Glomerular endothelial cell (primary cell): ENCODE measurements around the gene RAB22A. TPM values are rescaled to one million over a fixed set of nuclear protein-coding genes. Genes with fewer than 3 reads are reported as not detected.
A peak's percentile ranks its signal among the peaks of the same experiment; 100 is the strongest.

ENCODE experiments used
- DNase-seq: peaks from one replicate; pipeline ENCODE4 v3.0.0-alpha.2; 2011; ENCODE audit warnings: low read depth, low spot score; ENCODE audit errors: extremely low read depth
- total RNA-seq: library from RNA; depleted of rRNA; stranded (reverse); fragments of >200 nt; gene quantifications from 2 replicates; pipeline ENCODE4 v1.2.3, GENCODE V29; 2015

RAB22A gene
- total RNA-seq, 1 donor from 2014 or later = 21.8 TPM

DNA sequence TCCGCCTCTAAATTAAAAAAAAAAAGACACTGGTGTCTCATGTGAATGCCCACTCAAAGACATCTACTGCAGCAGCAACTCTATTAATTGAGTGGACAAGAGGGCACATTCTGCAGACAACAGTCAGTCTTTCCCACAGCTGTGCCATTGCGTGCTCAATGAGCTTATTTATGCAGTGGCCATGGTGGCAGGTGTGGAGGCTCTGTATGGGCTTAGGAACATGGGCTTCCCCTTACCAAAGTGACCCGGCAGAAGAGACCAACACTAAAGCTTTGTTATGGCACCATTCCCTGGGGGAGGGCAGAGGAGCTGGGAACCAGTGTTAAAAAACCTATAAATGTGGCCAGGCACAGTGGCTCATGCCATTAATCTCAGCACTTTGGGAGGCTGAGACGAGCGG, 75.3 kb downstream of the RAB22A start:
- DNase-seq = no peak

DNA sequence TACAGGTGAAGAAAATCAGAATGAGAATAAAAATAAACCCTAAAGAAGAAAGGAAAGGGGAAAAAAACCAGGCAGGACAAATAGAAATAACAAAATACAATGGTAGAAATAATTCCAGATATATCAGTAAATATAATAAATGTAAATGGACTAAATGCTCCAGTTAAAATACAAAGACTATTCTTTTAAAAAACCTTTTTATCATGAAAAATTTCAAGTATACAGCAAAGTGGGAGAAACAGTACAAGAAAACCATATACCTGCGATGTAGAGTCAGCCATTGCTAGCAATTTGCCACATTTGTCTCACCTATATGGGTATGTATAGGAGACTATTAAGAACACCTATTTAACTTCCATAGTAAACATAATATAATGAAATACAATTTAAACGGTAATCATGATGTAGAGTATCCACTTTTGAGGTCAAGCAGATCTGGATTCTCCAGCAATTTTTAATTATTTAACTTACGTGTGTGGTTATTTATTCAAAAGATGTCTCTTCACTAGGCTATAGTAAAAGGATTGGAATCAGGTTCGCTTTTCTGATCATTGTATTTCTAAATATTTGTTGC, 78.6 kb downstream of the RAB22A start:
- DNase-seq = no peak

DNA sequence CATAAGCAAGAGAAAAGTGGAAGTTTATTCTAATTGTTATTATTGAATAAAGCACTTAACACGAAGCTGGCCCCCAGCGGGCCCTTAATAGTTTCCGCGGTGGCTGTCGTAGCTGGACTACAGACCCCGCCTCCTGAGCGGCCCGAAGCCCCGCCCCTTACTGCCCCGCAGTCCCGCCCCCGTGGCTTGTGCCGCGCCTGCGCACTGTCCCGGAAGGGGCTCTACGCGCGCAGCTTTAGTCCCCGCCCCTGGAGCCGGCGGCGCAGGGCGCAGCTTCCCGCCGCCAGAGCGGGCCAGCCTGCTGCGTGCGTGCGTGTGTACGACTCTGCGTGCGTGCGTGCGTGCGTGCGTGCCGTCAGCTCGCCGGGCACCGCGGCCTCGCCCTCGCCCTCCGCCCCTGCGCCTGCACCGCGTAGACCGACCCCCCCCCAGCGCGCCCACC, 79.4 kb downstream of the RAB22A start, which contains the start of gene VAPB:
TSS of gene VAPB (plus strand) at position 348 of the 442 bp plus-strand sequence. CDS start 231 bp downstream, outside the sequence.
- DNase-seq = peak; percentile 72

DNA sequence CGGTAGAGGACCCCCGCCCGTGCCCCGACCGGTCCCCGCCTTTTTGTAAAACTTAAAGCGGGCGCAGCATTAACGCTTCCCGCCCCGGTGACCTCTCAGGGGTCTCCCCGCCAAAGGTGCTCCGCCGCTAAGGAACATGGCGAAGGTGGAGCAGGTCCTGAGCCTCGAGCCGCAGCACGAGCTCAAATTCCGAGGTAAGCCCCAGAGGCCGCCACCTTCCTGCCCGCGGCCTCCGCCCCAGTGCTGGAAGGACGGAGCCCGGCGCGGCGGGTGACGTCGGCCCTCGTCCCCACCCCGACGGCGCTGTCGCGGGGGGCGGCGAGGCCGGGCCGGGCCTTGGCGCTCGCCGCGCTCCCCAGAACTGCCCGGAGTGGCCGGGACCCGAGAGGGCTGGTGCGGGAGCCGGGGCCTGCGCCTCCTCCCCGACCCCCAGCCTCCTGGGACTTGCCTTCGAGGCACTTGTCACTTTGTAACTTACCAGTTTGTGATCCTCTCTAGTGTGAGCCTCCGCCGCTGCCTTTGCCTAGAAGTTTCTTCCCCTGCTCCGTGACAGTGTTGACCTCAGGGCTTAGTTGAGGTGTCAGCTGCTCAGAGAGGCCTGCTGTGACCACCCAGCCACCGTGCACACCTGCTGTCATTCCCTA, 79.9 kb downstream of the RAB22A start:
- DNase-seq = no peak

DNA sequence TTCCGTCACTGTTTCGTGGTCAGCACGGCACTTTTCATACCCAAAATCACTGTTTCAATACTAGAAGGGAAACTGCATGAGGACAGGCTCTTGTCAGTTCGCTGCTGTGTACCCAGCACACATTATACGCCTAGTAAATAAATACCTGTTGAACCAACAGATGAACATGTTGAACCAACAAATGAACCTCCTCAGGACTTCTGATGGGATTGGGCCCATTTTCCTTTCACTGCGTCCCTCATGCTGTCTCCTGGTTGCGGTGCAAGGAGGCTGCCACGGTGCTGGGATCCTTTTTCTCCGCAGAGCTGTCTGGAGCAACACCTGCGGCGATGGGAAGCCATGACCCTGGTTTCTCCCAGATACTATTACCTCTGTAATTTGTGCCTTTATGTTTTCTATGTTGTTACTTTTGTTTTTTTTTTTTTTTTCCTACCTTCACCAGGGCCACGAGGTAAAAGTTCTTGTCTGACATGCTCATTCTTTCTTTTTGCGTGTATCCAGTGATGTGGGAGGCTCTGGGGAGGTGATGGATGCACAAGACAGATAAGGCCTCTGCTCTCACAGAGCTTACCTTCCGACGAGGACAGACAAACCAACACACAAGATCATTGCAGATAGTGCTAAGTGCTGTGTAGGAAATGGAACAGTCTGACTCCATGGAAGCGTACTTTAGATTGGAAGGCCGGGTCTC, 80.6 kb downstream of the RAB22A start:
- no peak for DNase-seq

DNA sequence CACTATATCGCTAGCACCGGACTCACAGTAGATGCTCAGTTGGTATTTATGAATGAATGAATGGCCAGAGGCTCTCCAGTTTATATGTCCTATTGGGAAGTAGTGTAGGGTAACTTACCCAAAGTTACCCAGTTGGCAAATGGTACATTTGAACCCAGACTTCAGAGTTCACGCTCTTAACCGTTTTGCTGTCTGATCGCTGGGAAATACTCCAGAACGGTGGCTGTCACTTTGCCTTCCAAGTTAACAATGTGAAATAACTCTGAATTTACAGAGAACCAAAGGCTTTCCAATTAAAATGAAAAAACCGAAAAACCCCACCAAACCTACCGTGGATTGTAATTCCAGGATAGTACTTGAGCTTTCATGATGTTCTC, 81.1 kb downstream of the RAB22A start:
- no peak for DNase-seq

DNA sequence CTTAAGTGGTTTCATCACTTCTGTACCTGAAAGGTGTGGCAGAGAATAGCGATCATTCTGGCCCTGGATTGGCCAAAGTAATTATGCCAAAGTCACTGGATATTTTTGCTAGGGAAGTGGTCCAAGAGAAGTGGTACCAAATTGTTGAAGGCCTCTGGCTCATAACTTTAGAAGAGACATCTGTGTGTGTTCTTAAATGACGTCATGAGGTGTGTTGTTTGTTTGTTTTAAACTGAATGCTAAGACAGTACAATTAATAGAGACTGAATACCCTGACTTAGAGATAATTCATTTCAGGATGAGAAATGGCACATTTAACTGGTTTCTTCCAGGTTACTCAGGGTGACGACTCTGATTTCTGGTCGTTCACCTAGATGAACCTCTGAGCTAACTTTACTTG, 82.8 kb downstream of the RAB22A start:
- no peak for DNase-seq

DNA sequence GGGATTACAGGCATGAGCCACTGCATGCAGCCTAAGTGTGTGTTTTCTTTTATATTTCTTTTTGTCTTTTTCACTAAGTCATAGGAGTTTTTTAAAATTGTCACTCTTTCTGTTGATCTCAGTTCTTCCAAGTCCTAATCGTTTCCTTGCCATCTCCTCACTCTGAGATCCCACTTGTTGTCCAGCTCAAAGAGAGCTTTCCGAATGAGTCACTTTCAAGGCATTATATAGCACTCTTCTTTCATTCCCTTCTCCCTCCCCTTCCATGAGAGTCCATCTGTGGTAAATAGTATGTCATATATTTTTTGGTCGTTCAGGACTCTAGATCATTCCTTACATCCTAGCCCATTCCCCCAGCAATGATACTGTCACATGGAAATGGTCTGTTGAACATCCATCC, 83.8 kb downstream of the RAB22A start:
- no peak for DNase-seq

DNA sequence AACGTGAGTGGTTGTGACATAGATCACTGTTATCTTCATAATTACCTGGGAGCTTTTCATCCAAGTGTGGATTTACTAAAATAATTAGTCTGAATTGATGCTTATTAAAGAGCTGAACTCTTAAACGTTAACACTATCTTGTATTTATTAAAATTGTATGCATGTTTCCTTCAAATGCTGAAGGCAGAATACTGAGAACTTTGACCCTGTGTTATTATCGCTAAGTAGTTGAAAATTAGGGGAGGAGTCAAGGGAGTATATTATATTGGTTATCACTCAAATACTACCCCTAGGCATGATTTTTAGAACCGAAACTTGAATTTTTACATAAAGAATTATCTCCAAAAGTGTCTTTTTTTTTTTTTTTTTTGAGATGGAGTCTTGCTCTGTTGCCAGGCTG, 85.3 kb downstream of the RAB22A start:
- DNase-seq = no peak

DNA sequence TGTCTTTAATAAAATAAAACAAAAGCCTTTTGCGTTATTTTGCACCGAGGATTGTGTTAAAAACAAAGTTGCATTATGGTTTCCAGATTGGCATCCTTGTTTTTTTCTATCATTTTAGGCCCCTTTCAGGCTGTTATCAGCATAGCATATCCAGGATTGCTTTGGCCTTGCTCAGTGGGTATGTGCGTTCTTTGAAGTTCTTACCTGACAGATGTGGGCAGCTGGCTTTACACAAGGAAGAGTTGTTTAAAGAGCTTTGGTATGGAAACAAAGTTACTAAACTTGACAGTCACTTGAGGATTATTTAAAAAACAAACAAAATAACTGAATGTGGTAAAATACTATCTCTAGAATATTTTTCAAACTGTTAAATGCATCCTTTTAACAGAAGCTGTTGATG, 86.1 kb downstream of the RAB22A start:
- DNase-seq = no peak

DNA sequence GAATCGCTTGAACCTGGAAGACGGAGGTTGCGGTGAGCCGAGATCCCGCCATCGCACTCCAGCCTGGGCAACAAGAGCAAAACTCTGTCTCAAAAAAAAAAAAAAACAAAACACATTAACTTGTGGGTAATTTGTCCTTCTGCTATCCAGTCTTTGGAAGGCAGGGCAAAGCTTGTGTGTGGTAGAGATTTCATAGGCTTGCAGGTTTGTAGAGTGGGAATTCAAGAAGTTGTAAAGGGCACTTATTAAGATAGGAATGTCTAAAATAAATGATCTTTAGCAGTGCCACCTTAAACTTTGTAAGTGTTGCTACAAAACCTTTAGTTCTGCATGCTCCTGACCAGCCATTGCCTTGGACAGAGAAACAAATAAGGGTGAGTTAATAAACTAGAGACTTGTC, 87.9 kb downstream of the RAB22A start:
- DNase-seq = no peak

DNA sequence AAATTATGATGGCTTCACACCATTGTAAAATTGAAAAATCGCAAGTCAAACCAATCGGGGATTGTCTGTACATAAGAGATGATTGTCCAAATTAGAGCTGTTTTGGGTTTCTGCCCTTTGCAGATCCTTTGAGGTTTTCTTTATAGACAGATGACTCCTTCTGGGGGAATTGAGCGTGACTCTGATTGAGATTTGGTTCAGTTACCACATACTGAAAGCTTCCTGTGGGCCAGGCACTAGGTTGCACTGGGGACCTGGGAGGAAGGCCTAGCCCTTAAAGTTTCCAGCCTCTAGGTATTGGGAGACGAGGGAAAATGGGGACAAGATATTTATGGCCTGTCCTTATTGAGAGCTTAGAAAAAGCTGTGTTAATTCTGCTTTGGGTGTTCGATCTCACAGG, 88.7 kb downstream of the RAB22A start:
- no peak for DNase-seq

DNA sequence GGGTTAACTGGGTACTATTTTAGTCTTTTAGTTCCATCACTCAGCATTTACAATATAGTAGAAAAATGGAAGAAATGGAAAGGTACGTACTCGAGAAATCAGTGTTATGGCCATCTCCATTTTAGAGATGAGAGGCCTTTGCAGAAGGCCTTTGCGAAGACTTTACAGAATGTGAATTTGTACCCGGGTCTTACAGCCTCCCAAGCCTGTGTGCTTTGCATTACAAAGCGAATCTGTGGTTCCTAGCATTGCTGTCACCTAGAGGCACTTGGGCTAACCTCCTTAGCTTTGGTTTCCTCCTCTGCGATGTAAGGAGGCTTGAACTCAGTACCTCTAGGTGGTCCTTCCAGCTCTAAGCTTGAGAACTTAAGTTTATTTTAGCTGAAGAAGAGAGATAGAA, 90.4 kb downstream of the RAB22A start:
- no peak for DNase-seq

DNA sequence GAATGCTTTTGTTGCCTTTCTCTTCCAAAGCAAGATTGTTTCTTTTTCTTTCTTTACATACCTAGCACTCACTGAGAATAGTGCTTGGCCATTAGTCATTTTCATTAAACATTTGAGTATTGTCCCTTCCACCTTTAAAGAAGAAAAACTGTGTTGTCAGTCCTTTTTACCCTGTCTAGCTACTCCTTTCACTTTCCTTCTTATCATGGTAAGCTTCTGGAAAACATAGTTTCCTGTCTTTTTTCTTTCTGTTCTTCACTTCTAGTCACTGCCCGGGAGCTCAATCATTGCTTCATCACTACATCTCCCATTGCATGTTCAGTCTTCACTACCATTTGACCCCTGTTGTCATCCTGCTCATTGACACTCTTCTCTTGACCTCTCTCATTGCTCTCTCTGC, 91.6 kb downstream of the RAB22A start:
- no peak for DNase-seq

DNA sequence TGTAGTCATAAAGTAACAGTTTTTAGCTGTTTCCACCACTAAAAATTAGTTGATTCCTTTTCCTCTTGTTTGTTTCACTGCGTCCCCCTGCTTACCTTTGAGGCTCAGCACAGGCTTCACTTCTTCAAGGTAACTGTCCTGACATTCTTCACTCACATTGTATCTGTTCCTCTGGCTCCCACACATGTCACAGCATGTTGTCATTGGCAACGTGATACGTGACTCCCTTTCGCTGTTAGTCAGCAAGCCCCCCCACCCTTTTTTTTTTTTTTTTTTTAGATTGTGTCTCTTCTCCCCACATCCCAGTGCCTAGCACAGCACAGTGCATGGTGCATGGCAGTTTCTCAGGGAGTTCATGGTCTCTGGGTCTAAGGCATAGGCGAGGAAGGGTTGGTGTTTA, 92.8 kb downstream of the RAB22A start:
- DNase-seq = no peak

DNA sequence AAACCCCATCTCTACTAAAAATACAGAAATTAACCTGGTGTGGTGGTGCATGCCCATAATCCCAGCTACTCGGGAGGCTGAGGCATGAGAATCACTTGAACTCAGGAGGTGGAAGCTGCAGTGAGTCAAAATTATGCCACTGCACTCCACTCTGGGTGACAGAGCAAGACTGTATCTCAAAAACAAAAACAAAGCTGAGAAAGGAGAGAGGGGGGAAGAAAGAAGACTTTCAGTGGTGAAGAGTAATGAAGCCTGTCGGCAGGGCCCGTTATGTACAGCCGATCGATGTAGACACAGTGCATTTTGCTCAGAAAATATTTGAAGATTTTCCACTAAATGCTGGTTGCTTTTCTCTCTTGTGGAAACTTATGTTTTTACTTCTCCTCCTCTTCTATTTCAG, 93.3 kb downstream of the RAB22A start:
- DNase-seq = no peak

DNA sequence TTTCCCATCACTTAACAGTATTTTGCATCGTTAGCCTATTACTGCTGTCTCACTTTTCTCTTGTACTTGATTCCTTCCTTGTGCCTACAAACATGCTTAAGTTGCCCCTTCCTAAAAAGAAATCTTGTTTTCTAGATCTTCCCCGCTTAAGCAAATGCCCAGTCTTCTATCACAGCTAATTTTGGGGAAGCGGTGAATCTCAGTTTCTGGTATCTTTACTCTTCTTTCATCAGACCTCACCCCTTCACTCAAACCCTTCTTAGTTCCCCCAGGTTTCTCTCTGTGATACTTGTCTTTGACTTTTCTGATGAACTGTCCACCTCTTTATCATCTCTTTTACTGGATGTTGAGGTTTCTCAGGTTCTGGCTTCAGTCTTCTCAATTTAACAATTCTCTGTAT, 93.8 kb downstream of the RAB22A start:
- DNase-seq = no peak

DNA sequence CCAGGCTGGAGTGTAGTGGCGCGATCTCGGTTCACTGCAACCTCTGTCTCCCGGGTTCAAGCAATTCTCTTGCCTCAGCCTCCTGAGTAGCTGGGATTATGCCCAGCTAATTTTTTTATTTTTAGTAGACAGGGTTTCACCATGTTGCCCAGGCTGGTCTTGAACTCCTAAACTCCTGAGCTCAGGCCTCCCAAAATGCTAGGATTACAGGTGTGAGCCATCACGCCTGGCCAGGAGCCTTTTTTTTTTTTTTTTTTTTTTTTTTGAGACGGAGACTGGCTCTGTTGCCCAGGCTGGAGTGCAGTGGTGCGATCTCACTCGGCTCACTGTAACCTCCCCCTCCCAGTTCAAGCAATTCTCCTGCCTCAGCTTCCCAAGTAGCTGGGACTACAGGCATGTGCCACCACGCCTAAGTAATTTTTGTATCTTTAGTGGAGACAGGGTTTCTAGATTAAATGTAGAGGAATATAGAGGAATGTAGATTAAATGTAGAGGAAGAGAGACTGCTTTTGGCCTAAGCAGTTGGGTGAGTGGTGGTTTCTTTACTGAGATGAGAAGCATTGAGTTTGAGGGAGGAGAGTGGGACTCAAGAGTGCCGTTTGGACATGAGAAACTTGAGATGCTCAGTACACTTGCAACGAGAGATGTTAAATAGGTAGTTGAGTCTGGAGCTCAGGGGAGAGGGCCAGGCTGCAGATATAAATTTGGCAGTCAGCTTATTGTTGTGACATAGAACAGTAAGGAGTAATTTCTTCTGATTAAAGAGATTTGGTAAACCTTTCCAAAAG, 96.2 kb downstream of the RAB22A start:
- DNase-seq = no peak

DNA sequence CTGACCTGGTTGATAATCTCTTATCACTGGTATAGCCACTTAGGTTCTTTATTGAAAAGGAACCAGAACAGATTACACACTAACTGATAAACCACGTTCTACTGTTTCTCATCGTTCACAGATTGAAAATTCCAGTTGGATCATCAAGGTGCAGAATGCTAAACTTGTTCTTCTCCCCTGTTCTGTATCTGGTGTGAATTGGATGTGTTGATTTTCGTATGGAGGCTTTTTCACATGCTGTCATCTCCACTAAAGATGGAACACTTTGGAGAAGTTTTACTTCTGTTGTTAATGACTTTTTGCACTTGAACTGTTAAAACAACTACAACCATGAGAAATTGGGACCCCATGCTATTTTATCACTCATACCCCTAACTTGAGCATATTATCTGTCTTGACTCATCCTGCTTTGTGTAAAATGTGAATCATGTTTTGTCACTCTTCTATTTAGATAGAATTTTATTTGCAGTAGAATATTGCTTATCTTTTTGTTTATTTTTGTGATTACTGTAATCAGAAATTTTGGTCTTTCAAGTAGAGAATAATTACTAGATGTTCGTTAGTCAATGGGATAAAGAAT, 97.0 kb downstream of the RAB22A start:
- DNase-seq = no peak

DNA sequence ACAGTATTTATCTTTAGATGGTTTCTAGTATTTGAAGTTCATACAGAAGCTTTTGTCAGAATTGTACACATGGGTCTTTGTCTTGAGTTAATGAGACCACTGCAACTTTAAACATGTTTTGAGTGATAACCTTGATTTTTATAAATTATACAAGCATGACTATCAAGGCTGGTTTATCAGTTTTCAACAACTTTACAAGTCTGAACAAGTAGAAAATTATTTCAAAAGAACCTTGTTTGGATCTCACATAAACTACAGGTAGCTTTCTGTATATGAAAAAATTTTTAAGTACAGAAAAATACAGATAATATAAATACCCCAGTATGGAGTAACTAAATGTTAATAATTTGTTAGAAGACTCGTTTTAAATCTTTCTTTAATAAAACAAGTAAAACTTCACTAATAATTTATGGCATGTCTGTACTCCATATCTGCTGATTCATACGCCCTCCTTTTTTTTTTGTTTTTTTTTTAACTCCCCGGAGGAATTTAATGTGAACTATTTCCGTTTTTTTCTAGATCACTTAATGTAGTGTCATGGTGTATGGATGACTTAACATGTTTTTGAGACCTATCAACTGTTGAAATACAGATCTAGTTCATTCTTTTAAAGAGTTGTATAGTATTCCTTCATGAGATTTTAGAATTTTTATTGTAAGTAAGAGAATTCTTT, 97.8 kb downstream of the RAB22A start:
- DNase-seq = no peak
